Activated CD4-positive, alpha-beta T cell treated with anti-CD3 and anti-CD28 coated beads for 4 hours (primary cell): ENCODE results near the gene P2RX1.

Experiments used
- DNase-seq, 2 donors: peaks; one replicate each; pipeline ENCODE4 v3.0.0-alpha.2; 2020

The P2RX1 gene

DNA sequence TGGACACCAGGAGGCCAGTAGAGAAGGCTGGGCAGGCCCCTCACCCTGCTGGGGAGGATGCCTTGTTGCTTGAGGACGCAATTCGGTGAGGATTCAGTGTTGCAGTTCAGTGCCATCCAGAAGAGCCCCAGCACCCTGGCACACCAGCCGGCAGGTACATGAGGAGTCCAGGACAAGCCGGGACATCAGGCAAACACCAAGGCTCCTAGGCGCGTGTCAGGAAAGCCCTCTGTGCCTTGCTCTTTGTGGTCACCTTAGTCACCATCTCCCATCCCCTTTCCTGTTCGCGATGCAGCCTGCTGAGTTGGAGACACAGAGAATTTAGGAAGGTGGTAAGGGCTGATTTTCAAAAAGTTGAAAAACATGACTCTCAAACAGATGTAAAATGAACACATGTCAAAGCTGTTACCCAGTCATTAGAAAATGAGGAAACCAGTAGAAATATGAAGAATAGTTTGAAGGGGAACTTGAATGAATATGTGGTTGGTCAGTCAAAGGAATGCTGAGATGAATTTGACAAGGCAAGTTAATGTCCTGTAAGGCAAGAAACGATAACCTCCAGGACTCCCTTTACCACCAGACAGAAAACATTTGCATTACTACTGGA lies 67.9 kb downstream of the P2RX1 start:
- DNase-seq, result no peak

DNA sequence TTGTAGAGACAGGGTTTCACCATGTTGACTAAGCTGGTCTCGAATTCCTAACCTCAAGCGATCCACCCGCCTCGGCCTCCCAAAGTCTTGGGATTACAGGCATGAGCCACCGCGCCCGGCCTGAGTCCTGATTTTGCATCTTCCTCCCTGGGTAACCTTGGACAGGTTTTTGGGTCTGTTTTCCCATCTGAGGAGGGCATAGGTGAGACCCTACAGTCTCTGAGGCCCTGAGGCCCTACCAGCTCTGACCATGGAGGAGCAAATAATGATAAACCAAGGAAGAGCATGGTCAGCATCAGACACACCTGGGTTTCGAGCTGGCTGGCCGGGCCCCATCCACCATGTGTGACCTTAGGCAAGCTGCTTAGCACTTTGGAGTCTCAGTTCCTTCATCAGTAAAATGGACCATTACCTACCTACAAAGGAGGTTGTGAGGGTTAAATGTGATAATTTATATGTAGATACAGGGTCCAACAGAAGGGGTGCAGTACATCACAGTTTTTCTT lies 69.0 kb downstream of the P2RX1 start:
- no peak for DNase-seq
